ENCODE data around the gene CDC37.

DNA sequence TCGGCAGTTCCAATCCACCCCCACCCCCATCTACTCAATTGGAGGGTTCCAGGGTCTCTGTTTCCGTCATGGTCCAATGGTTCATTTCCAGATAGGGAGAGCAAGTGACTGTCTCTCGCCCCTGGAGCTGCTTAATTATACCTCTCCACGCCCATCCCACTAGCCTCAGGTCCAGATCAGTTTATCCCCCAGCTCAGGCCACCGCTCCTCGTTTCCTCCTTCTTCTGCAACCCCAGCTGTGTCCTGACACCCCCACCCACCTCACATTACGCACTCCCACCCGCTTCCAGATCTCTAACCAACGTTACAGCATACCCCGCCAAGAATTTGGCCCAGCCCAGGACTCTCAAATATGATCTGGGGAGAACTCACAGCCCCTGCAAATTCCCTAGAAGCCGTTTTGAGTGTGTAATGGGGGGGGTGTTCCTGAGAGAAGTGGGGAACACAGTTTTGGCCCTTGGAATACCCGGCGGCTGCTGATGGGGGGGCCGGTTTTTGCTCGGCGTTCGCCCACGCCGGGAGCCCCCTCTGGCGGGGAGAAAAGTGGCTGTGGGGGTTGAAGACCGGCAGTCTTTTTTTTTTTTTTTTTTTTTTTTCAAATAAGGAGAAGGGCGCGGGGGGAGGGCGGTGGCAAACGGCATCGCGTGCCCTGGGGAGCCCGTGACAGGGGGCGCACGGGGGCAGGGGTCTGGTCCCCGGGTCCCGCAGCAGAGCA lies 15.3 kb upstream of the CDC37 start:
- TF ChIP-seq, protein P1, sequence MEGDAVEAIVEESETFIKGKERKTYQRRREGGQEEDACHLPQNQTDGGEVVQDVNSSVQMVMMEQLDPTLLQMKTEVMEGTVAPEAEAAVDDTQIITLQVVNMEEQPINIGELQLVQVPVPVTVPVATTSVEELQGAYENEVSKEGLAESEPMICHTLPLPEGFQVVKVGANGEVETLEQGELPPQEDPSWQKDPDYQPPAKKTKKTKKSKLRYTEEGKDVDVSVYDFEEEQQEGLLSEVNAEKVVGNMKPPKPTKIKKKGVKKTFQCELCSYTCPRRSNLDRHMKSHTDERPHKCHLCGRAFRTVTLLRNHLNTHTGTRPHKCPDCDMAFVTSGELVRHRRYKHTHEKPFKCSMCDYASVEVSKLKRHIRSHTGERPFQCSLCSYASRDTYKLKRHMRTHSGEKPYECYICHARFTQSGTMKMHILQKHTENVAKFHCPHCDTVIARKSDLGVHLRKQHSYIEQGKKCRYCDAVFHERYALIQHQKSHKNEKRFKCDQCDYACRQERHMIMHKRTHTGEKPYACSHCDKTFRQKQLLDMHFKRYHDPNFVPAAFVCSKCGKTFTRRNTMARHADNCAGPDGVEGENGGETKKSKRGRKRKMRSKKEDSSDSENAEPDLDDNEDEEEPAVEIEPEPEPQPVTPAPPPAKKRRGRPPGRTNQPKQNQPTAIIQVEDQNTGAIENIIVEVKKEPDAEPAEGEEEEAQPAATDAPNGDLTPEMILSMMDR (IDR thresholded peaks at IDR 0.05; ENCODE audit: low read depth, low read length): peak; percentile 31
- TF ChIP-seq POLR2A (IDR thresholded peaks at IDR 0.05; ENCODE audit: extremely low read depth, insufficient read length): no peak
- TF ChIP-seq, protein P2, sequence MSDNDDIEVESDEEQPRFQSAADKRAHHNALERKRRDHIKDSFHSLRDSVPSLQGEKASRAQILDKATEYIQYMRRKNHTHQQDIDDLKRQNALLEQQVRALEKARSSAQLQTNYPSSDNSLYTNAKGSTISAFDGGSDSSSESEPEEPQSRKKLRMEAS (IDR thresholded peaks at IDR 0.05; ENCODE audit: low read depth, low read length): no peak

Data from NB4 (cell line).